Activated CD4-positive, alpha-beta T cell treated with anti-CD3 and anti-CD28 coated beads for 48 hours (primary cell): ENCODE measurements around the gene EBLN2.
"Not testable (repeated sequence)": the region's sequence is repeated elsewhere in the genome, so short reads cannot be mapped to it uniquely, and the experiment has no call there.

ENCODE experiments used
- DNase-seq: peaks from one replicate; pipeline ENCODE4 v3.0.0-alpha.2; 2020

The EBLN2 gene

DNA sequence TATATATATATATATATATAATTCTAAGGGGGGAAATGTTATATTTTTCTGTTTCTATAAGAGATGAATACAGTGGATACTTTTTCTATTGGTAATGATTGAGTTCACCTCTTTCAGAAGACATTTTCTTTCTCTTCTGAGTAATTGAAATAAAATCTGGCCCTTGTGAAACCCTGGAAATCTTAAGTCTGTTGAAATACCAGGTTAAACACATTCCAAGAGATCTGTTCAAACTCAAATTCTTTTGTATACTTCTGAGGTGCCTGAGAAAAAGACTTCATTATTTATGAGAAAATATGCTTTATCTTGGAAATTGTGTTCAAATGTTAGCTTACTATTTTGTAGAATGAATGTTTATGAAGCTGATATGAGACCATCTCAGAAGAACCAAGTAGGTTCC, 4.8 kb downstream of the EBLN2 start:
- DNase-seq, result not testable (repeated sequence)

DNA sequence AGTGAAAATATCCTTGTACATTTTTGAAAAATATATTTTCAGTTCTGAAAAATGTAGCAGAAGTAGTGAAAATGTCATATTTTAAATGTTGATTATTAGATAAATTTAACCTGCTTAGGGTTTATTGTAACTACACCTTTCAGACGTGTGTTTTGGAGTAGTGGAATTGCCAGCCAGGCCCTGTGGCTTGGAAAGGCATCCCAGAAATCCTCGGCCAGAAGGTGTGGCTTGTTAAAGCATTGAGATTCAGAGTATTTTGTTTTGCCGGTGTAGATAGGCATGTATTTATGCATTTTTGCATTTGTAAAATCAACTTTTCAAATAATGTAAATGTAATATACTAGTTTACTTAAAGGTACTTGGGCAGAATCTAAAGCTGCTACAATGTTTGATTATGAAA, 7.0 kb downstream of the EBLN2 start:
- DNase-seq, result no peak

DNA sequence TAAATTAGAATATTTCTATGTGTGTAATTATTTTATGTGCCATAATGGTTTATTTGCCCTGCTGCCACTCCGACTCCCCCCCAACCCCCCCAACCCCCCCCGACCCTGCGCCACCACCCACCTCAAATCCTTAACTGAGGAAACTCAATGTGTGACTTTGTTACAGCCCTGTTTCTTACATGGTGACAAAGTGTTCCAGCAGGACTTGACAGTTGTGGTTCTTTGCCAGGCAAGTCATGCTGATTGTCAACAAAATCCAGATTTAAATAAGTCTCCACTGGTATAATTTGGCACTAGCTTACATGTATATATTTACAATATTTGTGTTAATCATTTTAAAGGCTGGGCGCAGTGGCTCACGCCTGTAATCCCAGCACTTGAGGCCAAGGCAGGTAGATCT, 7.7 kb downstream of the EBLN2 start:
- DNase-seq, result no peak

DNA sequence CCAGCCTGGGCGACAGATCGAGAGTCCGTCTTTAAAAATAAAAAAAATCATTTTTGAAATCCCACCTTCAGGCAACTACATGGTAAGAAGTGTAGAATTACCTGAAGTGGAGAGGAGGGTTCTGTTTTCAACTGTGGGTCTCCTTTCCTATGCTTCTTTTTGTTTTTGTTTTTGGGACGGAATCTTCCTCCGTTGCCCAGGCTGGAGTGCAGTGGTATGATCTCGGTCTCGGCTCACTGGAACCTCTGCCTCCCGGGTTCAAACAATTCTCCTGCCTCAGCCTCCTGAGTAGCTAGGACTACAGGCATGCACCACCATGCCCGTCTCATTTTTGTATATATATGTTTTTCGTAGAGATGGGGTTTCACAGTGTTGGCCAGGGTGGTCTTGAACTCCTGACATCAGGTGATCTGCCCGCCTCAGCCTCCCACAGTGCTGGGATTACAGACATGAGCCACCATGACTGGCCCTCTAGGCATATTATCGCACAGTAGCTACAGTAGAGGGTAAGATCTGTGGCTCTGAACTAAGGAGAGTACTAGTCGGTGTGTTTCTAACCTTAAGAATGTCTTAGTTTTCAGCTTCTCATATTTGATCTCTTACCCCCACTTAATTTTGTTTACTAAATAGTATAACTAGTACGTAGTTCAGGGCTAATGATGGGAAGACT, 8.5 kb downstream of the EBLN2 start:
- no peak for DNase-seq

DNA sequence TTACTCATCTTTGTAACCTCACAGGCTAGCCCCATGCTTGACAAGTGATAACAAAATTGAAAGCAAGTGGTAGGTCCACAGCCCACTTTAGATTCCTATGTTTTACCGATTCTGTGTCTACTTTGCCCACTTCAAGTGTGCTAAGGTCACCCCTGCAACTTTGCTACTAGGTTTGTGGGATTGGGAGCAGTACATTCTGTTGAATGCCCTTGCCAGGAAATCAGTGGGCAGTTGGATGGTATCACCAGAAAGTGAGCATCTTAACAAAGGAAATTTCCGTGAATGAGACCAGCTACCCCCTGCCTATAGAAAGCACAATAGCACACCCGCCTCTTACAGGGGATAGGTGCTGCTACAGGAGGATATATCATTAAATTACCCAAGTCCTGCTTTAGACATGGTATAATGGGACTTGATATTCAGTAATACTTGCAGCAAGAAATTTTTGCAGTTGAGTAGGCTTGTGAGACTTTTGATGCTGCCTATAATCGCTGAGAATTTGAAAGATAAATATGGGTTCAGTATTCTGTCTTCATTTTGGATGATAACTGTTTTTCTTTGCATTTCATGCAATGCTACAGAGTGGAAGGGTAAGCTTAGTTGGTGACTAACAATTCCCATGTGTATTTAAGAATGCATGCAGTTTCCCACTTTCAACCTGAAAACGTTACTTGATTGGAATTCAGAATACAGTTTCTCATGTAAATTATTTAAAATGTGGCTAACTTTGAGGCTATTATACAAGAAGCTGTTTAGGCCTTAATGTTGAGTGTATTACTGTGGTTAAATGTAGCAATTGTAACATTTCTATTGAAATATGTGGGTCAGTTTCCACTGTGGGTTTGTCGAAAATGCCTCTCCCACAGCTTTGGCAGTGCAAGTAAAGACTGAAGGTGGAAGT, 9.5 kb downstream of the EBLN2 start:
- no peak for DNase-seq

DNA sequence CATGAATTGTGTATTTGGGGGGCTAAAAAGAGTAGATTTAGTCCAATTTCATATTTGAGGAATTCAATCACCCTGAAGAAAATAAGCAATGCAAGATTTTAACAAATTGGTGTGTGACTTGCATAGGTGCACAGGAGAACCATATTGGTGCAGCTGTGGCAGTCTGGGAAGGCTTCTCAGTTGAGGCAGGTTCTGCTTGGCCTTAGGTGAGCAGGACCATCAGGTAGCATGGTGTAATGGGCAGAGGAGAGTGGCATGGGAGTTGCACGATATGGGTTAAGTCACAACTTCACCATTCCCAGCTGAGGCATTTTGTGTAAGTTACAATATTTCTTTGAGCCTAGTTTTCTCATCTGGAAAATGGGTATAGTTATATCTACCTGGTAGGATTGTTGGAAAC, 10.5 kb downstream of the EBLN2 start:
- no peak for DNase-seq

DNA sequence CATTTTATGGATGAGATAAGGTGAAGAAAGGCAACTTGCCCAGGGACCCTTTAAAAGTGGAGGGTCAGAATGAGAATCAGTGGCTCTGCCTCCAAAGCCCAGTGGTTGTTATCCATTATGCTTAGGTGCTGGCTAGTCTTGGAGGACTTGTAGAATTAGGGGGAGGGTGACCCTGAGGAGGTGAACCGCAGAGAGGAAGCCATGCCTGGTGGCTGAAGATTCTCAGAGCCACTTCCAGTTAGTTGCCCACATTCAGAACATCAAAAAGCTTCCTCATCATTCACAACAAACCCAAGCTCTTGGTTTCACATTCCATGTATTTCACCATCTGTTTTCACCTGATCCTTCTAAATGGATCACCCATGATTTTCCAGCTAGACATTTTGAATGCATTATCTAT, 11.2 kb downstream of the EBLN2 start:
- no peak for DNase-seq

DNA sequence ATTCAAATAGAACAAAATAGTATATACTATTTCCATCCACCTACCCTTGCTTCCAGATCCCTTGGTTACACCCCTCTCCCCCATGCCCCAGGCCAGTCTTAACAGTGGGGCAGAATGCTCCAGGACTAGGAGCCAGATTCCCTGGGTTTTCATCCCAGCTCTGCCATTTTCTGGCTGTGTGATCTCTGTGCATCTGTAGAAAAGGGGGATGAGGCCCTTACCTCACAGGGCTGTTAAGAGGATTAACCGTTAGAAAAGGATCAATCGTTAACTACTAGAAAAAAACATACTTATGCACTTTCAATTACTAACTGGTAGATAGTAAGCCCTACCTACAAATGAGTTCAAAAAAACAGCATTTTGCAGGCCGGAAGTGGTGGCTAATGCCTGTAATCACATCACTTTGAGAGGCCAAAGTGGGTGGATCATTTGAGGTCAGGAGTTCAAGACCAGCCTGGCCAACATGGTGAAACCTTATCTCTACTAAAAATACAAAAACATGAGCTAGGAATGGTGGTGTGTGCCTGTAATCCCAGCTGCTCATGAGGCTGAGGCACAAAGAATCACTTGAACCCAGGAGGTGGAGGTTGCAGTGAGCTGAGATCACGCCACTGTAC, 11.7 kb downstream of the EBLN2 start:
- DNase-seq, result no peak

DNA sequence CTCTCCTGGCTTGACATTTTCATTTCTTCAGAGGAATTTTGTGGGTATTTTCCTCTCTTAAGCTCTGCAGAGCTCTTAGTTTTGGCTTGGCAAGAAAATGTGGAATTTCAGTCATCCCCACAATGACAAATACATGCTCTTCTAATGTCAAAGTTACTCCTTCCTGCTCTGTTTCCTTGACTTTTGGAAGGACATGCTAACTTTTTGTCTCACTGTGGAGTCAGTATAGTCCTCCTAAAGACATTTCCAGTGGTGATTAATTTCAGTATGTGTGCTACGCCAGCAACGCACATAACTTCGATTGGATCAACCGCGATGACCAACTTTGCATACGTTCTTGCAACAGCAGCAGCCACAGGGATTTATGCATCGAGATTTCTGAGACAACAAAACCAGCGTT, 13.3 kb downstream of the EBLN2 start:
- no peak for DNase-seq

DNA sequence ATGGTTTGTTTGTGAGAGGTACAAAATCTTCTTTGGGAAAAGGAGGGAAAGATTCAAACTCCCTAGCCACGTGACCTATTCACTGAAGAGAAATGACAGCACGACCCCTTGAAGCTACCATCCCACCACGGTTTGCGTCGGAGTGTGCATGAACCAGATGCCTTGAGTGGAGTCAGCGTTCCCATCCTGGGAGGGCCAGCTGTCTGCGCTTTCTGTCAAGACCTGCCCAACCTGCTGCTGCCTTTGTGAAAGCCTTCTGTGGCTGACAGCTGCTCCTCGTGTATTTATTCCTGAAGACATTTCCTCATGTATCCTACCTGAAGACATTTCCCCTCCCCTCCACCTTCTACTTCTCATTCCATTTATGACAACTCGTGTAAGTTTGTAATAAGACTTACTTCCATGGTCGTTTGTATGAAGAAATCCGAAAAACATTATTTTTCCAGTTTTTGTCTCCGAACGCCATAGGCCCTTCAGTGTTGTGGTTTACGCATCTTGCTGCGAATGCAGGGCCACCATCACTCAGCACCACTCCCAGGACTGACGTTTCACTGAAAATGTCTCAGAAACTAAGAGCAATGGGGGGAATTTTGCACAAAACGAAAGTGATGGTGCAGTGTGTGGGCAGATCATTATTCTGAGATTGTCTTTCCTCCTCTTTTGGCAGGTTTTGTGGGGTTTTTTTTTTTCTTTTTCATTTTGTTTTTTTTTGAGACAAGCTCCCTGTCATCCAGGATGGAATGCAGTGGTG, 18.9 kb downstream of the EBLN2 start:
- DNase-seq, result peak; percentile 31

DNA sequence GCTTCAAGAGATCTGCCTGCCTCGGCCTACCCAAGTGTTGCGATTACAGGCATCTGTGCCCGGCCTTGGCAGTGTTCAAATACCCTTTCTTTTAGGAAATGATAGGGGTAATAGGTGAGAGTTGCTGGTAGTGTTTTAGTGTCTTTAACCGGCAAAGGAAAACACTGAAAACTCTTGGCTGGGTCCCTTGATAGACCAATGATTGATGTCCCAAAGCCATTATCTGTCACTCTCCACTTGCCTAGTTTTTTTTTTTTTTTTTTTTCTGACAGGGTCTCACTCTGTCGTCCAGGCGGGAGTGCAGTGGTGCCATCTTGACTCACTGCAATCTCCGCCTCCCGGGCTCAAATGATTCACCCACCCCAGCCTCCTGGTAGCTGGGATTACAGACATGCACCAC, 19.7 kb downstream of the EBLN2 start:
- DNase-seq, result no peak

DNA sequence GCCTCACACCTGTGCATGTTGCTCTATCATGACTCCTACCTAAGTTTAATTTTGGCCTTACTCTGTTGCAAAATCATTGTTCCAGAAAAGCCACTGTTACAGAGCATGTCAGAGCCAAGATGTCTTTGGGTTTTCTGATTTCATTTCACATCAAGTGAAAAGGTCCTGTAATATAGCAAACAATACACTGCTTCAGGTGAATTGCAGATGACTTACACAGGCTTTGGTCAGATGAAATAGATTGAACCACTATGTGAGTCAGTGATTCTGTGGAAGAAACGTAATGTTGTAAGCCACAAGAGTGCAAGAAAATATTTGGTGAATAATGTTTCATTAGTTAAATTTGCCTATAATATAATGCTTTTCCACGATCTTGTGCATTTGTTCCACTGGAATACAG, 22.7 kb downstream of the EBLN2 start:
- DNase-seq, result no peak

DNA sequence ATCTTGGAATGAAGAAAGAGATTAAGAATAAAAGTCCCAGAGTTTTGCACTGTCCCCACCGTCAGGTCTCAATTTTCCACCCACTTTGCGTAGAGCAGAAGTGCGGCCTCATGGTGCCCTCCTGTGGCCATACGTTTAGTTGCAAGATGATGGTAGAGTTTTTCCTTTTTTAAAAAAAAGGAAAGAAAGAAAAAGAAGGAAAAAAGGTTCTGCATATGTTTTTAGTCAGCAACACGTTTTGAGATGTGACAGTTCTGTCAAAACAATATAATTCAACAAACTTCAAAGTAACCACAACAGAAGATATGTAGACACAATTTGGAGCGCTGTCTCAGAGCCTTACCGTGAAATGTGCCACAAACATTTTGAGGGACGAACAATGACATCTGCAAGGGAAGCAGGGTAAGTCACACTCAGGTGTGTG, 24.6 kb downstream of the EBLN2 start:
- DNase-seq, result peak; percentile 55

DNA sequence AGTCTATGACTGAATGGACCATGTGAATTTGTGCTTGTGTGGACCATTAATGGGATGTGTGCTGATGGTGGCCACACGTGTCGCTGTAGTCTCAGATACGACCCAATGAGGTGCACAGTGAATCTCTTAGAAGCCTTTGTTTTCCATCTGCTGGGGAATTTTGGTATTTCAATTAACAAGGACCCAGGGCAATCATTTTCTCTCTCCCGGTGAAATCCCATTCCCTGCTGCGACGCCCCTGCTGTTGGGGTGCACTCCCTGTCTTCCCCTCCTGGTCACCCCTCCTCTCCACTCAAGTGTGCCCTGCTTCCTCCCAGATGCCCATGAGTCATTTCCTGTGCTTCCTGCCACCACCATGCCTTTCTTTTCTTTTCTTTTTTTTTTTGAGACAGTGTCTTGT, 32.7 kb downstream of the EBLN2 start:
- DNase-seq, result no peak

DNA sequence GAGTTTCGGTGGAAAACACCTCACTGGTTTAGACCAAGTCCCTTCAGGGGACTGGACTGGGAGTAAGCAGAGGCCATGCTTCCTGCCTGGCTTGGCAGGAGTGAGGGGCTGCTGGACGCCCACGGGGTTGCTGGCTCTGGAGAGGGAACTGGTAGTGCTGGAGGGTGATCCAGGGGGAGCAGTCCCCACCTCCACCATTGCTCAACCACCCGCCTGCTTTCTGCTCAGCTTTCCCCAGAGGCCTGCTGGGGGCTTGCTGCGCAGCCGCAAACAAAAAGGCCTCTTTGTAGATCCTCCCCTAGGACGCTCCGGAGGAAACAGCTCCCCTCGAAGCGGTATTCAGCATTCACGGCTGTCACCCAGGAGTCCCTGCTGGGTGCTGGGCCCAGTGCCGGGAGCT, 33.5 kb downstream of the EBLN2 start:
- no peak for DNase-seq

DNA sequence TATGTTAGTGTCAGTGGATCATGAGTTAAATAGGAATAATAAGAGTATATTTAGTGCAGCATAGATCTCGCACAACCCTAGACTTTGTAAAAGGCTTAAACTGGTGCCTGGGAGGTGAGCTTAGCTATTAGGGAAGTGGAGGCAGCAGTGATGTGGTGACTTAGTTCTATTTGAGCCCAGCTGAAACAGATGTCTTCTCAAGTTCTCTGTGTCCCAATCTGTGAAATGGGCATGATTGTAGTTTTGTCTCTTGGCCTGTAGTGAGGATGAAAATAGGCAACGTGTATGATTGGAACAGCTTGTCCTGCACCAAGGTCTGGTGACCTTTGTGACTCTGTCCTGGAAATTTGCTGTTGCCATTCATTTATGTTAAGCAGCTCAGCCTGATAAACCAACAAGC, 34.7 kb downstream of the EBLN2 start:
- DNase-seq, result no peak

DNA sequence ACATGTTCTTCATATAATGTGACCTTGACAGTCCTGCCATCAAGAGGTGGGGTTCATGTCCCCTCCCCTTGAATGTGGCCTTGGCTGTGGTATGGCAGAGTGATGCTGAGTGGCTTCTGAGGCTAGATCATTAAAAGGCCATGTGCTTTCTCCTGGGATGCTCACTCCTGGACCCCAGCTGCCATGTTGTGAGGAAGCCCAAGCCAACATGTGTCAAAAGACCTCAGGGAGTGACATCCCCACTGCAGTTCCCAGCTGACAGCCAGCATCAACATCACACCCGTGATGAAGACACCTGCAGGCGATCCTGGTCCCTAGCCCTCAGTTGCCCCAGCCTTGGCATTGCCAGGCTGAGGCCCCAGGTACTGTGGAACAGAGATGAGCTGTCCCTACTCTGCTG, 36.6 kb downstream of the EBLN2 start:
- DNase-seq, result no peak

DNA sequence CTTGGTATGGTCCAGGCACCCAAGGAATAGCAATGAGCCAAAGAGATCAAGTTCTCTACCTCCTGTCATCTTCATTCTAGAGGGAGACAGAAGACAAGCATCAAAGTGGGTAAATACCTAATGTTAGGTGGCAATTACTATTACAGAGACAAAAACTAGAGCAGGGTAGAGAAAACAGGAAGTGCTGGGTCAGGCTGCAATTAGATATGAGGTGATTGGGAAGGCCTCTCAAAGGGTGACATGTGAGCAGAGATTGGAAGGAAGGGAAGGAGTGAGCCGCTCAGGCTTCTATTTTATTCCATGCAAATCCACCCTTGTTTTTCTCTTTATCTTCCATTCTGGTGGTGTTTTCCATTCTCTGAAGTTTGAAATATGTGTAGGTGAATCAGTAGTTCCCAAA, 37.4 kb downstream of the EBLN2 start:
- DNase-seq, result no peak

DNA sequence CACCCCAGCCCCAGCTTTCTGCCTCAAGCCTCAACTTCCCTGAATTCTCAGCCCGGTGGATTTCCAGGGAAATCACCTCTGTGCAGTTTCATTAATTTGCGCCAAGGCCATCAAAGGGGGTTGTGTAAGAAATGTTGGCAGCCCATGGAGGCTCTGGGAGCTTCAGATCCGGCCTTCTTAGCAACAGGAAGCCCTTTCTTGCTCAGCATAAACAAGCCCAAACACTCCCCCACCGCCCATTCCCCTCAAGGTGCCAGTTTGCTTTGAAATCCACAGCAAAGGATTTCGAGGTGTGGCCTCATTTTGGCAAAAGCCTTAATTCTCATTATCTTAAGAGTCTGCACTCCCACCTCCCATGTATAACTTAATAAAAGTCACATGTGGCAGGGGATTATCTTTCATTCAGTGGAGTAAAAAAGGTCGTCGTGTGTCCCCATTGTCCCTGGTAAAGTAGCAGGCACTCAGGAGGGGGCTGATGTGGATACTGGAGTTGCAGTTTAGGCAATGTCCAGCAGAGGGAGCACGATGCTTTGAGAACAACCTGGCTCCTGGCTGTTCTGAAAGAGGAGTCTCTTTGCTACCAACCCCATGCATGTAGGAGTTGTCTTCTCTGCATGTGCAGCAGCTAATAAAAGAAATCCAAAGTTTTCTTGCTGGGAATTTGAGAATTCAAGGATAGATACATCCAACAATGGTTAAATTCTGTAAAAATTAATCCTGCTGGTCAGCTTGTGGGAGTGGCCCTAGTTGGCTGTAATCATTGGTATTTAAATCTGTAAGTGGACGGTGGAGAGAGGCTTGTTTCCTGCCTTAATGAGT, 39.5 kb downstream of the EBLN2 start:
- DNase-seq, result peak; percentile 89

DNA sequence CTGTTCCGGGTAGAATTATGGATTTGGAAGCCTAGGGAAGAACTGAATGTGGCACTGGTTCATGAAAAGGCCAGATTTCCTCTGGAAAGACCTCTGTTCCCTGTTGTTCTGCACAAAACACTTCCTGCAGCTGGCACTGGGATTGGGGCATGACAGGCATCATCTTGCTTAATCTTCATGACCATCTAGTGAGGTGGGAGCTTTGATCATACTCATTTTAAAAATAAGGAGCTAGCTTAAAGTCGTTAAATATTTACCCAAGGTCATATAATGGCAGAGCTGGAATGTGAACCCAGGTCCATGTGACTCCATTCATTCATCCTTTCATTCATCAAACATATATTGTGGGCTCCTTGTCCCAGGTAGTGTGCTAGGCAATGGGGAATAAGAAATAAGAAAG, 40.4 kb downstream of the EBLN2 start:
- no peak for DNase-seq

DNA sequence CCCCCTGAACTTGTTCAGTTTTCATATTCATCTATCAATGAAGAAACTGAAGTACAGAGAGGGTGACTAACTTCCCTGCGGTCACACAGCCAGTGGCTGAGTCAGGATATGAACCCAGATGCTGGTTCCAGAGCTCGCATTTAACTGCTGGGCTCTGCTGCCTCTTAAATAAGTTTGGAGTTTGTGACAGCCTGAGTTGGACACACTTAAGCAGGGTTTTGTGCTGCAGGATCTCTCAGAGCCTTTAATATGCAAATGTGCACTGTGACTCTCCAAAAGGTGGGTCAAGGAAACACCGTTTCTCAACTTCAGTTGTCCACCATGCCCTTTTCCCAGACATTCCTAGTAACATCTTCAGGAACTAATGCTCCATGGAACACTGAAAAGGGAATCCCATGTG, 45.8 kb downstream of the EBLN2 start:
- no peak for DNase-seq

DNA sequence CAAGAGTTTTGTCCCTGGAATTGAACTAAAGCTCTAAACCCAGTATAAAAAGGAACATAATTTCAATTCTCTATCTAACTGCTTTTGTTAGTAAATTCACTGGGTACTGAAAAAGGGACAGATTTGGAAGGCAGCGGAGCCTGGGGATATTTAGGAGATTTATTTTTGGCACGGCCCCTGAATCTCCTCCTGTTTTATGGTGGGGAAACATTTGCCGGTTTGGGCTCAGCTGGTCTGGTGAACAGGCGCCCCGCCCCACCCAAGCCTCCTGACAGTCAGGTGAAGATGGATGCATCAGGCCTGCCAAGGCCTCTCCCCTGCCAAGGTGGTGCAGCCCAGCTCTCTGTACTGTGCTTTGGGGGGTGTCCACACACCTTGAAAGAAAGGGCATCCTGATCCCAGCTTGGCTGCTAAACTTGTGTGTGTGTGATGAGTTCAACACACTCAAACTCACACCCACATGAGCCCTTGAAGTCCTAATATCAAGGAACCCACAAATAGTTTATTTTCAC, 46.3 kb downstream of the EBLN2 start:
- no peak for DNase-seq
